Liver (tissue), 9 donors: ENCODE measurements around the gene ZNF415. TPM values are rescaled to one million over a fixed set of nuclear protein-coding genes. Genes with fewer than 3 reads are reported as not detected.

Experiments used
- DNase-seq: peaks from one replicate; pipeline ENCODE4 v3.0.0-alpha.2; 2017; ENCODE audit warnings: low spot score
- H3K27ac ChIP-seq, 2 donors: one replicate each; pipeline ENCODE4 v1.7.0; 2013; ENCODE audit warnings: inconsistent platforms in 2 of 2, low read length in 2 of 2, control low read depth in 1 of 2, low read depth in 1 of 2, mild to moderate bottlenecking in 1 of 2
- H3K27me3 ChIP-seq, 4 donors: one replicate each; pipeline versions ENCODE4 v1.6.1 to v1.7.0; 2013; ENCODE audit warnings: low read length in 3 of 4, inconsistent platforms in 1 of 4, mild to moderate bottlenecking in 1 of 4, moderate library complexity in 1 of 4; ENCODE audit not compliant: control insufficient read depth in 4 of 4, insufficient read depth in 4 of 4
- H3K36me3 ChIP-seq, 4 donors: one replicate each; pipeline versions ENCODE4 v1.6.1 to v1.7.0; 2013; ENCODE audit warnings: low read length in 3 of 4, mild to moderate bottlenecking in 3 of 4, low read depth in 1 of 4, moderate library complexity in 1 of 4; ENCODE audit not compliant: control insufficient read depth in 4 of 4, insufficient read depth in 3 of 4
- H3K4me1 ChIP-seq, 4 donors: one replicate each; pipeline versions ENCODE4 v1.6.1 to v1.7.0; 2013; ENCODE audit warnings: low read length in 3 of 4, mild to moderate bottlenecking in 3 of 4, moderate library complexity in 1 of 4; ENCODE audit not compliant: control insufficient read depth in 4 of 4, insufficient read depth in 4 of 4
- H3K4me3 ChIP-seq, 3 donors: one replicate each; pipeline versions ENCODE4 v1.6.1 to v1.7.0; 2013; ENCODE audit warnings: low read length in 3 of 3, control low read depth in 1 of 3, low read depth in 1 of 3, mild to moderate bottlenecking in 1 of 3
- H3K9ac ChIP-seq, 2 donors: one replicate each; pipeline ENCODE4 v1.7.0; 2013; ENCODE audit warnings: low read length in 2 of 2, mild to moderate bottlenecking in 2 of 2, moderate library complexity in 2 of 2, control low read depth in 1 of 2, low read depth in 1 of 2
- H3K9me3 ChIP-seq, 4 donors: one replicate each; pipeline versions ENCODE4 v1.6.1 to v1.7.0; 2013; ENCODE audit warnings: low read length in 3 of 4; ENCODE audit not compliant: control insufficient read depth in 4 of 4
- ATF3 ChIP-seq: IDR thresholded peaks from 2 replicates; pipeline ENCODE4 v1.6.1; 2016; ENCODE audit warnings: antibody characterized with exemption
- CTCF ChIP-seq: fragments of 150-350 bp; IDR thresholded peaks from 2 replicates; pipeline ENCODE4 v1.5.1; 2017; ENCODE audit warnings: improper control_type of control experiment, low read depth, low read length; ENCODE audit not compliant: missing input control
- EGR1 ChIP-seq, 2 donors: IDR thresholded peaks; 2 replicates each; pipeline ENCODE4 v1.6.1; 2016 to 2018; ENCODE audit warnings: antibody characterized with exemption in 2 of 2, low read depth in 2 of 2
- FOXA1 ChIP-seq: IDR thresholded peaks from 2 replicates; pipeline ENCODE4 v1.6.1; 2016; ENCODE audit warnings: antibody characterized with exemption
- FOXA2 ChIP-seq: IDR thresholded peaks from 2 replicates; pipeline ENCODE4 v1.6.1; 2016; ENCODE audit warnings: antibody characterized with exemption
- GABPA ChIP-seq, 2 donors: IDR thresholded peaks in 1 of 2; conservative IDR thresholded peaks in 1 of 2; 2 replicates each; pipeline ENCODE4 v1.6.1; 2016; ENCODE audit warnings: antibody characterized with exemption in 2 of 2, mild to moderate bottlenecking in 1 of 2, moderate library complexity in 1 of 2
- HNF4A ChIP-seq, 2 donors: conservative IDR thresholded peaks; 2 replicates each; pipeline ENCODE4 v1.6.1; 2016; ENCODE audit warnings: antibody characterized with exemption in 2 of 2, mild to moderate bottlenecking in 2 of 2
- HNF4G ChIP-seq: IDR thresholded peaks from 2 replicates; pipeline ENCODE4 v1.6.1; 2016; ENCODE audit warnings: antibody characterized with exemption
- JUND ChIP-seq, 2 donors: IDR thresholded peaks; 2 replicates each; pipeline ENCODE4 v1.6.1; 2016; ENCODE audit warnings: antibody characterized with exemption in 2 of 2
- MAX ChIP-seq: IDR thresholded peaks from 2 replicates; pipeline ENCODE4 v1.6.1; 2016; ENCODE audit warnings: antibody characterized with exemption
- NR2F2 ChIP-seq: IDR thresholded peaks from 2 replicates; pipeline ENCODE4 v1.6.1; 2016; ENCODE audit warnings: antibody characterized with exemption
- RAD21 ChIP-seq, 2 donors: IDR thresholded peaks; 2 replicates each; pipeline ENCODE4 v1.6.1; 2016; ENCODE audit warnings: antibody characterized with exemption in 2 of 2, mild to moderate bottlenecking in 2 of 2
- REST ChIP-seq: IDR thresholded peaks from 2 replicates; pipeline ENCODE4 v1.6.1; 2016; ENCODE audit warnings: antibody characterized with exemption, mild to moderate bottlenecking
- RXRA ChIP-seq, 2 donors: IDR thresholded peaks; 2 replicates each; pipeline ENCODE4 v1.6.1; 2017 to 2018; ENCODE audit warnings: antibody characterized with exemption in 2 of 2, mild to moderate bottlenecking in 1 of 2
- SP1 ChIP-seq: IDR thresholded peaks from 2 replicates; pipeline ENCODE4 v1.6.1; 2018; ENCODE audit warnings: antibody characterized with exemption, mild to moderate bottlenecking
- TAF1 ChIP-seq: conservative IDR thresholded peaks from 2 replicates; pipeline ENCODE4 v1.6.1; 2016; ENCODE audit warnings: antibody characterized with exemption, mild to moderate bottlenecking
- YY1 ChIP-seq: IDR thresholded peaks from 2 replicates; pipeline ENCODE4 v1.6.1; 2016; ENCODE audit warnings: antibody characterized with exemption, mild to moderate bottlenecking
- ZBTB33 ChIP-seq: IDR thresholded peaks from 2 replicates; pipeline ENCODE4 v1.6.1; 2016; ENCODE audit warnings: antibody characterized with exemption
- WGBS: extraction: QIAGEN DNeasy Blood & Tissue Kit; methylation state at CpG from one replicate; pipeline ENCODE4 v1.1.7; 2013; 5-methylcytosine and 5-hydroxymethylcytosine counted together
- polyA plus RNA-seq, 2 donors: library from polyadenylated mRNA; stranded (reverse) in 1 of 2; unstranded in 1 of 2; fragments of 200-250 nt in 1 of 2; fragments of >200 nt in 1 of 2; fragmentation: Nextera tagmentation in 1 of 2; extraction: Ambion mirVana in 1 of 2; gene quantifications; one replicate each; pipeline versions ENCODE4 v1.2.1 to v1.2.3, GENCODE V29; 2013 to 2015
- total RNA-seq, 2 donors: library from RNA; depleted of rRNA; stranded (reverse); fragments of >200 nt; gene quantifications; one replicate each; pipeline ENCODE4 v1.2.3, GENCODE V29; 2014
- donor health status: healthy.
- donor health status: healthy.
- donor health status: healthy.
- donor health status: healthy.
- donor health status: healthy.

Gene ZNF415
- total RNA-seq (1 to 10 TPM; 1.3 to 2.4 TPM), polyA plus RNA-seq (1 to 10 TPM in 1 of 2 donors, under 1 TPM in 1; 0.65 to 1.1 TPM)

GRCh38 chr19:53132141-53132991 lies at the start of gene ZNF415:
TSS of gene ZNF415 (minus strand) at chr19:53132910. CDS start at chr19:53122676, 10,234 bp downstream.
- Histone ChIP-seq H3K9me3 (peaks cover 4 to 15% (median 9%) of the 10 kb centered on the region in 4 donors), H3K27ac (peak within 1 kb of the TSS; percentile 54 to 64), H3K36me3 (no peaks in the 10 kb centered on the region), H3K4me3 (peak within 1 kb of the TSS; percentile 32 to 61 (median 45)), H3K4me1 (peaks cover 0 to 2% (median 0%) of the 10 kb centered on the region in 4 donors), H3K27me3 (no peaks in the 10 kb centered on the region), H3K9ac (peak within 1 kb of the TSS in 1 of 2 donors; percentile 31)
- TF ChIP-seq REST = no peak
- no peak for TF ChIP-seq ATF3
- no peak for TF ChIP-seq HNF4G
- TF ChIP-seq EGR1 (IDR thresholded peaks at IDR 0.05; ENCODE audit: low read depth in 2 of 2) = no peak
- no peak for TF ChIP-seq ZBTB33
- no peak for TF ChIP-seq NR2F2
- TF ChIP-seq RXRA (IDR thresholded peaks at IDR 0.05) = no peak
- TF ChIP-seq GABPA (IDR thresholded peaks at IDR 0.05 in 1 of 2, conservative IDR thresholded peaks at IDR 0.05 in 1 of 2) = no peak
- TF ChIP-seq YY1 = no peak
- TF ChIP-seq MAX = no peak
- no peak for TF ChIP-seq FOXA2
- TF ChIP-seq SP1 = no peak
- no peak for TF ChIP-seq FOXA1
- TF ChIP-seq HNF4A (conservative IDR thresholded peaks at IDR 0.05) = no peak
- no peak for TF ChIP-seq RAD21 (IDR thresholded peaks at IDR 0.05)
- 3% methylated on average over 51 of the region's 51 CpGs for WGBS
- peak; percentile 80 for DNase-seq

GRCh38 chr19:53182202-53182601 lies 49.5 kb upstream of the ZNF415 start:
- Histone ChIP-seq H3K4me1 (no peaks in the 10 kb centered on the region), H3K9ac (no peak overlapping the region), H3K9me3 (peaks cover 2 to 12% (median 8%) of the 10 kb centered on the region in 4 donors), H3K4me3 (no peak overlapping the region), H3K27me3 (no peaks in the 10 kb centered on the region), H3K36me3 (peaks cover 0 to 2% (median 0%) of the 10 kb centered on the region in 4 donors), H3K27ac (no peak overlapping the region)
- DNase-seq = no peak
- WGBS = 91% methylated on average over 10 of the region's 10 CpGs
- TF ChIP-seq MAX (no peak), CTCF (no peak), HNF4A (conservative IDR thresholded peaks at IDR 0.05) (no peak), EGR1 (IDR thresholded peaks at IDR 0.05; ENCODE audit: low read depth in 2 of 2) (no peak), TAF1 (no peak), FOXA1 (no peak), HNF4G (no peak), NR2F2 (no peak), GABPA (IDR thresholded peaks at IDR 0.05 in 1 of 2, conservative IDR thresholded peaks at IDR 0.05 in 1 of 2) (no peak), RAD21 (IDR thresholded peaks at IDR 0.05) (no peak), JUND (IDR thresholded peaks at IDR 0.05) (no peak), ATF3 (no peak), YY1 (no peak), SP1 (no peak), RXRA (IDR thresholded peaks at IDR 0.05) (no peak), ZBTB33 (no peak), FOXA2 (no peak)
